Right renal cortex interstitium (tissue), 3 donors: ENCODE results near the gene ARPIN. TPM values are rescaled to one million over a fixed set of nuclear protein-coding genes. Genes with fewer than 3 reads are reported as not detected.
"Not testable (repeated sequence)": the region's sequence is repeated elsewhere in the genome, so short reads cannot be mapped to it uniquely, and the experiment has no call there.

ENCODE experiments used
- DNase-seq, 3 donors: peaks; one replicate each; pipeline ENCODE4 v3.0.0-alpha.2; 2013; ENCODE audit warnings: low read depth in 3 of 3, low spot score in 2 of 3
- polyA plus RNA-seq, 3 donors: library from polyadenylated mRNA; unstranded; fragments of 120-200 nt; gene quantifications; one replicate each; pipeline ENCODE4 v1.2.1, GENCODE V29; 2013; ENCODE audit not compliant: insufficient read length in 3 of 3

ARPIN gene
- polyA plus RNA-seq, 3 donors = 28.1 to 31.0 (median 28.5) TPM

DNA sequence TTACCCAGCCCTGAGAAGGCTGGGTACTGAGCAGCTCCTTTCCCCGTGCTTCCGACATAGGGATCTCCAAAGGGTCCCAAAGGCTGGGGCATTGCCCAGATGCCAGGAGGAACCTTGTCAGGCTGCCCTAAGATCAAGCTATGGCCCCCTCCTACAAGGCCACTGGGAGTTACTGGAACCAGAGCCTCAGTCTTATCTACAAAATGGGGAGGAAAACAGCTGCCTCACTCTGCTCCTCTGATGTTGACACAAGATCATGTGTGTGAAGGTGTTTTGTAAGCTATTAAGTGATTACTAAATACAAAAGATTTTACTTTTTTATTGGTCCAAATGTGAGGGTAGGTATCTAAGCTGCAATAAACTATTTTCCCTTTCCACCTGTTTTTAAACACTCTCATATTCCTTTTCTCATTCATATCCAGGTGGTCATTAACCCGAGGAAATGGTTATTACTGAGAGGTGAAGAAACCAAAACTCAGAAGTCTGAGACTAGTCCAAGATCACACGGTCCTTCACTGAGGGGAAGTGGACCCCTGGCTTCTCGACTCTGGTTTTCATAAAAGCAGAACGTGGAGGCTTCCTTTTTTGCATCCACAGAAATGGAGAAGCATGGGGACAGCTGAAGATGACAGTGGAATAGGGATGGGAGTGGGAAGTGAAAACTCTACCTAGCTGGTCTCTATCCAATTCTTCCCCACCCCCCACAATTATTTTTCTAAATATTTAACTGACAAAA is 1.7 kb downstream of the ARPIN start:
- DNase-seq = no peak

DNA sequence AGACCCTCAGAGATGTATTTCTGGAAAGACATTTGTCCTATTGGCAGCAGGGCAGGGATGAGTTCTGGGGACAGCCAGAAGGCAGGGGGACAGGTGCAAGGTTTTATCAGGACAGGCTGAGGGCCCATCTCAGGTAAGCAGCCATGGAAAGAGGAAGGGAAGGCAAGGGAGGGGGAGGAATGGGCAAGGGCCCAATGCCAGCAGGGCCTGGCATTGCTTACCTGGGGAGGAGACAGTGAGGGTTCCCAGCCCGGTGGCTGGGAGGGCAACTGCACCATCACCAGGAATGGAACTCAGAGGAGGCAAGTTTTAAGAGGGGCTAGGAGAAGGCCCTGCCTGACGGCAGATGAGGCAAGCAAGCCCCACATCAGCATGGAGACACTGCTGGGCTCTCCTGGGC is 3.1 kb downstream of the ARPIN start:
- DNase-seq = no peak

DNA sequence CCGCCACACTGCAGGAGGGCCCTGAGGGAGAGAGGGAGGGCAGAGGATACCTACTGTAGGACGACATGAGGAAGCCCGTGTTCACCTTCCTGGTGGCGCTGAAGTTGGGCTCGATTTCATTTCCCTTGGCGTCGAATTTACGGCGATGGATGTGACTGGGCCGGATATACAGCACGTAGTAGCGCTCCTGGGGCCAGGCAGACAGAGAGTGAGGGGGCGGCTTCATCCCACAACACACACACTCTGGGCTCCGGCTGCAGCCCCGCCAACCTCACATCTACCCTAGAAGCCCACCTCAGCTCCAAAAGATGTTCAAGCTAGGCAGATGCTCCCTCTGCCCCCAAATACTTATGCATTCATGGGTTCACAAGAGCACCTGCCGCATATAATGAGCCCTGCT is 4.5 kb downstream of the ARPIN start:
- no peak for DNase-seq

DNA sequence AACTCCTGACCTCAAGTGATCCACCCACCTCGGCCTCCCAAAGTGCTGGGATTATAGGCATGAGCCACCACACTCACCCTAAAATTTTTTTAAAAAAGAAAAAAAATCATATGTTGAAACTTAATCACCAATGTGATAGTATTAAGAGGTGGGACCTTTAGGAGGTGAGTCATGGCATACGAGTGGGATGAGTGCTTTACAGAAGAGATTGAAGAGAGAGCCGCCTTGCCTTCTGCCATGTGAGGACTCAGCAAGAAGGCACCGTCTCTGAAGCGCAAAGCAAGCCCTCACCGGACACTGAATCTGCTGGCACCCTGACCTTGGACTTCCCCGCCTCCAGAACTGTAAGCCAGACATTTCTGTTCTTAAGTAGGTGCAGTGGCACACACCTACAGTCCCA is 5.5 kb downstream of the ARPIN start:
- no peak for DNase-seq

DNA sequence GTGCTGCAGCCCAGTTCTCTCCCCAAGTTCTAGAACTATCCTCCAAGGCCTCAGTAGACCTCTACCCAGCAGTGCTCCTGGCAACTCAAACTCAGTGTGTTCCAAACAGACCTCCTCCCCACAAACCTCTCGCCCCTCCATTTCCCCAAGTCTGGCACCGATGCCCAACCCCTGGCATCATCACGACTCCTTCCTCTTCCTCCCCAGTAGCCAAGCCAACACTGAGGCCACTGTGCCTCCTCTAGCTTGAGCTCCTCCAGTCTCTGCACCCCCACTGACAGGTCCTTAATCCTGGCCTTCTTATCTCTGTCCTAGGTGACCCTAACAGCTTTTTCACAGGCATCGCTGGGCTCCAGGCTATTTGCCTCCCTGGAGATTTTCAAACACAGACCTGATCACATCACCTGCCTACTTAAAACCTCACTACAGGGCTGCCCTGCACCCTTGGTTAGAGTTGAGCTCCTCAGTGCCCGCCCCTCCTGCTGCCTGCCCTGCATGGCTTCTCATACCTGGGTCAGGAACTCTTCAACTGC is 6.8 kb downstream of the ARPIN start:
- no peak for DNase-seq

DNA sequence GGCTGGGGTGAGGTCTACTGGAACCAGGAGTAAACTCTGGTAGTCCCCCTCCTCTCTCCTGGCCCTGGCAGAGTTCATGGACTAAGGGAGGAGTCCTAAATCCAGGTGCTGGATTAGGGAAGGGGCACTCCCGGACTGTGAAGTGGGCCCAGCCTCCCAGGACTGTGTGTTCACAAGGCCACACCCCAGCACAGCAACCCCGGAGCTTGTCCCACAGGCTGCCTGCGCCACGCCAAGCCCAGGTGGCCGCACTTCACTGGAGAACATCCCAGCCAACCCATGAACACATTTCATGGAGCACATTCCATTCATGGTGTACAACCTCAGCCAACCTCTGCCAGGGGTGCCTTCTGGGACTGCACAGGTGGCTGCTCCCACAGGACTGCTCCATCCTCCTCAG is 8.2 kb downstream of the ARPIN start:
- DNase-seq = no peak

DNA sequence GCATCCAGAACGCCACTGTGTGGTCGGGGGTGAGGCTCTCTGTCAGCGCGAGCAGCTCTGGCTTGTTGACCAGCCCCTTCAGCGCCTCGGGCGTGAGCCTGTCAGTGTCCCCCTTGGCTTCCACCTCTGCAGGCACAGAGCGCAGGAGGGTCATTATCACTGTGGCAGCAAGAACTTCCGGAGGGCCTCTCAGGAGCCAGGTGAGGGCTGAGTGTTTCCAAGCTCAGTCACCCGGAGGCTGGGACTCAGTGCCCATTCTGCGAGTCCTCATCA is 9.0 kb downstream of the ARPIN start:
- DNase-seq = no peak

DNA sequence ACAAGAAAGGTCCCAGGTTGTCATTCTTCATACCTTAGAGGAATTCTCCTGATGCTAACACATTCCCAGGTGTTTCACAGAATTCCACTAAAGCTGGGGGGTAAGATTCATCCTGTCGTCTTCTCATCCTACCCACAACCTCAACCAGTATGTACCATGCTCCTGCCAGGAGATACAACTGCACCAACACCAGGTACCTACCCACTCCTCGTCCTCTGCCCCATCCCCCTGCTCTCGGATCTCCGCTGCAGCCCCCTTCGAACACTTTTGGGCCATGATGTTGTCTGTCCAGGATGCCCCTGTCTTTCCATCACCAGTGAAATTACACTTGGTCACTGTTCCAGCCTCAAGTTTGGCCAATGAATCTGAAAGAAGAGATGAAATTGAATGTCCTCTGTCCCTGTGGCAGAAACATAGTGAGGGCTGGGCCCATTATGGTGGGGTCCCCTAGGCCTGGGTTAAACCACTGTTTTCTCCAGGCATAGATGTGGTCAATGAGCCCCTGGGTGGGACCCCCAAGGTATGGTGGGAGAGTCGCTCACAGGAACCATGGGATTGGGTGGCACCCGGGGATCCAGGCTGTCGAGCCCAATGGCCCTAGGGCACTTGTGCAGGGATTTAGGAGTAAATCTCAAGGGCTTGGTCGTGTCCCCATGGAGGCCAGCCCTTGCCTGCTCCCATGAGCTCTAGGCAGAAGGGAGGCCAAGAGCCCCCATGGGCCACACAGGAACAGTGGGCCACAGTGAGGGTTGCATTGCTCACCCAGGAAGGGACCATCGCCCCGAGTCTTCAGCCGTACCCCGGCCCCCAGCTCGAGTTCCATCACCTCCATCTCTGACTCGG is 9.5 kb downstream of the ARPIN start:
- no peak for DNase-seq

DNA sequence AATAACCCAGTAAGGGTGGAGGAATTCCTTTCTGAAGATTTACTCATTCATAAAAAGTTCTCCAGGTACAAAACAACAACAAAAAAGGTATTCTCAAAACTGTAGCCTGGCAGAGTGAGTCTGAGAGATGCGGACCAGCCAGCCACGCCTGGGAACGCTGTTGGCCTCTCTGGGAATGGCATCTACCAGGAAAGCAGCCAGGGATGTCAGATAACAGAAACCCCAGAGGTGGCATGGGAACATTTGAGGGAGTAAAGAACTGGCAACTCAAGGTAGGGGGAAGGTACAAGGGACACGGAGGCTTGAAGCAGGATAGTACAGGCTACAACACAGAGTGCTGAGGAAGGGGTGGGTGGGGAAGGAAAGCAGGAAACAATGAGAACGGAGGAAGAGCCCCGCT is 11.9 kb downstream of the ARPIN start:
- DNase-seq = no peak

DNA sequence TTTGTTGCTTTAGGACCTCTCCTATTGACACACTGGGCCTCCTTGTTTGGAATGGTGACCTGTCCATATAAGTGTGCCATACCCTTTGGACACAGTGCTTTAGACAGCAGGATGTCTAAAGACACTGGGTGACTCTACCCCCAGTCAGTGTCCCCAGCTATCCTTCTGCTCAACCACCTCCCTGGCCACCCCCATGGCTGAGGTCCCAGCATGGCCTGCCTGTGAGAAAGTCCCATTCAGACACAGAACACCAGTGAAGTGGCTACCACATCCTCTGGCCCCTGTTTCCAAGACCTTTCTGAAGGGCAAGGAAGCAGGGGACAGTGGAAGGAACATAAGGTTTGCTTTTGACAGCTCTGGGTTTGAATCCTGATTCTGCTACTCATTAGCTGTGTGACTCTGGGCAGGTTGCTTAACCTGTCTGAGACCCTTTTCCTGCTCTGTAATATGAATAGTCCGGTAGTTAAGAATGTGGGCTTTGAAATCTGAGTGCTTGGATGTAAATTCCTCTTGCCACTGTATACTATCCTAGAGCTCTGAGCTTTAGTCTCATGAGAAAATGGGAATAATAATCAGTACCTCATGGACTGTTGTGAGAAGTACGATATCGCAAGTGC is 12.7 kb downstream of the ARPIN start:
- no peak for DNase-seq

DNA sequence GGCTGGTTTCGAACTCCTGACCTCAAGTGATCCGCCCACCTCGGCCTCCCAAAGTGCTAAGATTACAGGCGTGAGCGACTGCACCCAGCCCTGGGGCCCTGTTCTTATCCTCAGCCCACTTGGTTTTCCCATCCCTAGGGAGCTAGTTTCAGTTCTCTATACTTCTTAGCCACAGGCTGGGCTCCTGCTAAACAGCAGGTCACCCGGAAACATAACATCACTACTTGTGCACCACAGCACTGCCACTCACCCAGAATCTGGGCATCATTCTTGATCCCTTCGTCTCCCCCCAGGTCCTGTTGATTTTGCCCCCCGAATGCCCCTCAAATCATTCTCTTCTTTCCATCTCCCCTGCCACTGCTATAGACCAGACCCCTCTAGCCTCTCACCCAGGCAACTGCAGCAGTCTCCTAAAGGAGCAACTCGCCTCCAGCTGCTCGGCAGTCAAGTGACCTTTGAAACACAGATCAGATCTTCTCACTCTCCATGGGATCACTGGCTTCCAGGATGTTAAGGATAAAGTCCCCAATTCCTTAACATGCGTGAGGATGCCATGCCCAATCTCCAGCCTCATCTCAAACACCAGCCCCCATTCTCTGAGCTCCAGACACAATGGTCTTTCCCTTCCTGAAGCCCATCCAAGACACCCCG is 13.3 kb downstream of the ARPIN start:
- DNase-seq = no peak

DNA sequence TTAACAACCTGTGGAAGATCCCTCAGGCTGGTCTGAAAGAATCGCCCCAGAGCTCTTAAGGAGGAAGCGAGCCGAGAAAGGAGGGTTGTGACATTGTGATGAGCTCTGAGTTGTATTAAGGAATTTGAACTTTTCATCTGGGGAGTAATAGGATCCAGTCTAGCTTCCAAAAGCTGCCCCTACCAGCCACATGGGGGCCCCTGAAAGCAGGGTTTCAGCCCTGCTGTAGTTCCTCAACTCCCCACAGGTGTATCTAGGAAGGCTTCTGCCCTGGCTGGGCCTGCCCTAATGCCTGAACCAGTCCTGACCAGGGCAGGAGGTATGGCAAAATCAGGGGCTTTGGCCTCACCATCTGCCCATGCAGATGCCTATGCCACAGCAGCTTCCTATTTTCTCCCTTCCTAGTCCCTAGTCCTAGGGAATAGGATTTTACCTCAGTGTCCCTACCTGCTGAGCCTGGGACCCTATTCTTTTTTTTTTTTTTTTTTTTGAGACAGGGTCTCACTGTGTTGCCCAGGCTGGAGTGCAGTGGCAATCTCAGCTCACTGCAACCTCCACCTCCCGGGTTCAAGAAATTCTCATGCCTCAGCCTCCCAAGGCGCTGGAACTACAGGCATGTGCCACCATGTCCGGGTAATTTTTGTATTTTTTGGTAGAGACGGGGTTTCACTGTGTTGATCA is 14.0 kb downstream of the ARPIN start:
- no peak for DNase-seq

DNA sequence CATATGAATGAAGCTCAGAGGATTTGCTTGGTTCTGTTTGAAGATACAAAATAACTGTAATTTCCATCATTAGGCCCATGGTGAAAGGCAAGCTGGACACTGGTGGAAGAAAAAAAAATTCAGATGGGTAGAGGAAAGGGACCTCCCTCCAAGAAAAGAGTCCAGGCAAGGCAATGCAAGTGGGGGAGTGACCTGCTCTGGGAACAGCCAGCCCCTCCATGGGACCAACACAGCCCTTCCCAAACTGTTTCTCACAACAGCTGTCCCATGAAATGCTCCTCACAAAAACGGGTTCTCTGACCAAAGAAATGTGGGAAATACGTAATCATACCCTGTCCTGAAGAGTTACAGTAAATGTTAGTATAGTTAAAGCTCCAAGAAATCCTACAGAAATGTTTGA is 14.6 kb downstream of the ARPIN start:
- DNase-seq = no peak

DNA sequence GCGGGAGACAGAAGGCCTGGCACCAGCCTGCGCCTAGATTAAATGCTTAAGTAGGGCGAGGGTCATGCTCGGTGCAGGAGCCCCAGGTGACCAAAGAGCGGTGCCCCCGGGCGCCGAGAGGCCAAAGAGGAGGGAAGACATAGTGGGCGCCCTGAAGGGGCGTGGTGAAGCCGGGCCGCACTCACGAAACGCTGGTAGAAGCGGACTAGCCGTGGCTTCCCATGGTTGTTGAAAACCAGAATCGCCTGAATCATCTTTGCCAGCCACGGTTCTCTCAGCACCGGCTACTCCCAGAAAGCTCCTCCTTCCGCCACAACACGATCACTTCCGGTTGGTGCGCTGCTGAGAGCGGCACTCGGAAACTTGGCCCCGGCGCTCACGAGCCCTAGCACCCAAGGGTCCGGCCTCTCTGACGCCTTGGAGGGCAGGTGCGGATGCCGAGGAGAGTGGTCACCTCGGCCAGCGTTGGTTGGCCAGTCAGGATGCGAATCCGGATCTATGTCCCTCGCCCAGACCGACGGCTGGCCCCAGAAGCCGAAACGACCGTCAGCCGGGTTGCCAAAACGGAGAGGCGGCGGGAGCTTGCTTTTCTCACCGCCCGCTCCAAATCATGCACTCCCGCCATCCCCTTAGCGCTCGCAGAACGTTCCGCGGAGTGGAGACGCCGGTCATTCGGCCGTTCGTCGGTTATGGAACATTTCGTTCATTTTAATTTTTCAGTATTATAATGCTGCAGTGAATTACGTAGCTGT is 18.9 kb downstream of the ARPIN start, which contains the start of gene AP3S2:
AP3S2 (minus strand) TSS at position 299 of the 752 bp plus-strand sequence; CDS start at position 254, 45 bp downstream.
- peak; percentile 82 to 91 (median 88) for DNase-seq

DNA sequence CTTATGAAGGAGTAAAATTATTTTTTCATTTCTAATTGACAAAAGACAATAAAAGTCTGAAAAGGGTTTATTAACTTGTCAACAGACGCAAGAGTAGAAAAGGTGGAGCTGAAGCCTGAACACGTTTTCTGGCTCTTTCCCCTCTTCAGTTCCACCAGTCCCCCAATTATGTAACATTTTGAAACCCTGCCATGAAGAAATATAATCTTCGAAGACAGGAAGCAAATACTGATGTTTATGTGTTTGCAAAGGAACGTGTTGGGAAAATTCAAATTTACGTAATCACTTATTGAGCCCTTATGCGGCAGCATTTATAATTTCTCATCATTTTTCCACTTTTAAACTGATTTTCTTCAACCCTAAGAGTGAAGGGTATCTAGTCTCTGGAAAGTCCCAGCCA is 19.7 kb downstream of the ARPIN start:
- DNase-seq = no peak

DNA sequence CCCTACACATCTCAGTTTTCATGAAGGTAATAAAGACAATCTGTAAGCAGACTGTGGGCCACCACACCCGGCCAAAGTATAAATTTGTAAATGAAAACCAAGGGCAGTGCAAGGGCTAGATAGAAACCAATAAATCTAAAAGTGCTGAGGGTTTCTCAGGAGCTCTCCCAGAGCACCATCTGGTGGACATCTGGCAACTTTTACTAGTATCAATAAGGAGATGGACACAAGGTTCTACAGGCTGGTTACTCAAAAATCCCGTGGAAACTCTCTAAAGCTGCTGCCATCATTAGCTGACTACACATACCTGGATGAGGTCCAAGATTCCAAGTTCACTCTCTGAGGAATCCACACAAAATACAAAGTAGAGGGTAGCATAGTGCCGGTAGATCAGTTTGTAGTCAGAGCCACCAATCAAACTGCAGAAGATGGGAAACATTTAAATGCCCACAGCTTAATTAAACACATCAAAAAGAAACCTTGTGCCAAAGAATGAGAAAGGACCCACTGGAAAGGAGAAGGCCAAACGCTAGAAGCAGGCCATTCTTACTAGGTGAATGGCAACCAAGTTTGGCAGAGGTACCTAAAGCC is 24.4 kb downstream of the ARPIN start:
- no peak for DNase-seq

DNA sequence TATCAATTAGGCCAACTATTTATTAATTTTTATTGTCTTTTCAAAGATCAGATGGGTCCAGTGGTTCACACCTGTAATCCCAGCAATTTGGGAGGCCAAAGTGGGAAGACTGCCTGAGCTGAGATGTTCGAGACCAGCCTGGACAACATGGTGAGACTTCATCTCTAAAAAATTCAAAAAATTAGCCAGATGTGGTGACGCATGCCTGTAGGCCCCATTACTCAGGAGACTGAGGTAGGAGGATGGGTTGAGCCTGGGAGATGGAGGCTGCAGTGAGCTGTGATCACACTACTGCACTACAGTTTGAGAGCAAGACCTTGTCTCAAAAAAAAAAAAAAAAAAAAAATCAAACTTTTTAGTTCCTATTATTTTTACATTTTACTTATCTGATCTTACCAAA is 27.1 kb downstream of the ARPIN start:
- no peak for DNase-seq

DNA sequence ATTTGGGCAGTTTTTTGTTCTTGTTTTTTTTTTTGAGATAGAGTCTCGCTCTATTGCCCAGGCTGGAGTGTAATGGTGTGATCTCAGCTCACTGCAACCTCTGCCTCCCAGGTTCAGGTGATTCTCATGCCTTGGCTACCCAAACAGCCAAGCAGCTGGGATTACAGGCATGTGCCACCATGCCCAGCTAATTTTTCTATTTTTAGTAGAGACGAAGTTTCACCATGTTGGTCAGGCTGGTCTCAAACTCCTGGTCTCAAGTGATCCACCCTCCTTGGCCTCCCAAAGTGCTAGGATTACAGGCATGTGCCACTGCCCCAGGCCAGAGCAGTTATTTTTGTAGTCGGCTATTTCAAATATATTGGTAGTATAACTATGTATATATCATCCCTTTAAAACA is 27.6 kb downstream of the ARPIN start:
- DNase-seq = not testable (repeated sequence)

DNA sequence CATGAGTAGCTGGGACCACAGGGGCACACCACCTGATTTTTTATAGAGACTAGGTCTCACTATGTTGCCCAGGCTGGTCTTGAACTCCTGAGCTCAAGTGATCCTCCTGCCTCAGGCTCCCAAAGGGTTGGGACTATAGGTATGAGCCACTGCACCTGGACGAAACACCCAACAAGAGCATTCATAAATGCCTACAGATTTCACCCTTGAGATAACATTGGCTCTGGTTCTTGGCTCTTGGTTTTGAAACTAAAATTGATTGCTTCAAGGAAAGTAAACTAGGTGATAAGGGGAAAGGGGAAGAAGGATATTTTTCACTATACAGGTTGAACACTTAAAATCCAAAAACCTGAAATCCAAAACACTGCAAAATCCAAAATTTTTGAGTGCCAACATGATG is 29.2 kb downstream of the ARPIN start:
- no peak for DNase-seq
